IPS-18c (cell line): Measurements from ENCODE around the gene TMEM53.

ENCODE experiments used
- H3K4me3 ChIP-seq: 2 replicates; pipeline ENCODE4 v1.7.0; 2013; ENCODE audit warnings: low read depth, mild to moderate bottlenecking, low read length, moderate library complexity; ENCODE audit not compliant: insufficient read depth
- H3K9me3 ChIP-seq: one replicate; pipeline ENCODE4 v1.6.1; 2013; ENCODE audit warnings: mild to moderate bottlenecking, low read length, moderate library complexity; ENCODE audit not compliant: control insufficient read depth, insufficient read depth

TMEM53 gene

GRCh38 chr1:44661781-44662682, 12.2 kb downstream of the TMEM53 start:
- no peak overlapping the region for H3K4me3 ChIP-seq
- H3K9me3 ChIP-seq: no peaks in the 10 kb centered on the region

DNA sequence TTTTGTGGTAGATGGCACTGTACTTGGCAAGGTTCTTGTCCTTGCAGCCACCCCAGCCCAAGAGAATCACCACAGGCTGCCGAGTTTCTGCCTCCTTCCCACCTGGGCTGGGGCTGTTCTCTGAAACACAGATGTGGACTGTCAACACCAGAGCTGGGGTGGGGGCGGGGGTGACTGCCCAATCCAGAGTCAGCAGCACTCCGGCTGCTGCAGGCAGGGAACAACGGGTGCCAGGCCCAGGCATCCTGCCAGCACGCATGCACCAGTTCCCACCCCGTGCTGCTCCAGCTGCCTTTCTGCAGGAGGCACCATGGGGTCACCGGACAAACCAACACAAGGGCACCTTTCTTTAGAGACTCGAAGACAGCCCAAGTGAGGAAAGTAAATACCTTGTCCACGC, 14.1 kb downstream of the TMEM53 start:
- Histone ChIP-seq H3K9me3 (no peaks in the 10 kb centered on the region), H3K4me3 (no peak overlapping the region)

DNA sequence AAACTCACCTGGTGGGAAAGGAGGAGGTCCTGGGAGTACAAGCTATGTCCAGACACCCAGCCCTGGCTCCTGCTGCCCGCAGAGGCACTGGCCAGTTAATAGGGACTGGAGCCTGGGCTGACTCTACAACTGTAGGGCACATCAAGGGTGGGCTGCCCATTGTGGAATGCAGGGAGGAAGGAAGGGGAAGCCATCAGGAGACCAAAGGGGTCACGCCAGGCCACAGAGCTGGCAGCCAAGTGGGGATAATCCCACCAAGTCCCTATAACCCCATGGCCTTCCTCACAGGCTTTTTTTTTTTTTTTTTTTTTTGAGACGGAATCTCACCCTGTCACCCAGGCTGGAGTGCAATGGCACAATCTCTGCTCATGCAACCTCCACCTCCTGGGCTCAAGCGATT, 14.7 kb downstream of the TMEM53 start:
- no peak overlapping the region for H3K4me3 ChIP-seq
- no peaks in the 10 kb centered on the region for H3K9me3 ChIP-seq

DNA sequence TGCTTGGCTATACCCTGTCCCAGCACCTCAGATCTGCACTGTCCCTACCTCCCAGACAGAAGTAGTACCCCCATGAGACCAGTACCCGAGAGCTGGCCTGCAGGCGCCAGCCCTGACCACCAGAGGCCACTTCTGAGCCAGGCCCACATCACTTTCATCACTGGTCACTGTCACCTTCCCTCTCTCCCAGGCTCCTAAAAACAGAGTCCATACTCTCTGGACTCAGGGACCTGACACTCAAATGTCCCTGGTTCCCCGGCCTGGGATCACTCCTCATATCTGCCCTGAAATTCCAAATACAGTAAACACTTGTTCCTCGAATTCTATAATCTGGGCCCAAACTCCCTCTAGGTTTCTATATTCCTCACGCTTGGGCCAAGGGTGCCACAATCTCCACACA, 18.7 kb downstream of the TMEM53 start:
- Histone ChIP-seq H3K4me3 (no peak overlapping the region), H3K9me3 (no peaks in the 10 kb centered on the region)

GRCh38 chr1:44654621-44655187, 19.6 kb downstream of the TMEM53 start:
- Histone ChIP-seq H3K9me3 (no peaks in the 10 kb centered on the region), H3K4me3 (no peak overlapping the region)

DNA sequence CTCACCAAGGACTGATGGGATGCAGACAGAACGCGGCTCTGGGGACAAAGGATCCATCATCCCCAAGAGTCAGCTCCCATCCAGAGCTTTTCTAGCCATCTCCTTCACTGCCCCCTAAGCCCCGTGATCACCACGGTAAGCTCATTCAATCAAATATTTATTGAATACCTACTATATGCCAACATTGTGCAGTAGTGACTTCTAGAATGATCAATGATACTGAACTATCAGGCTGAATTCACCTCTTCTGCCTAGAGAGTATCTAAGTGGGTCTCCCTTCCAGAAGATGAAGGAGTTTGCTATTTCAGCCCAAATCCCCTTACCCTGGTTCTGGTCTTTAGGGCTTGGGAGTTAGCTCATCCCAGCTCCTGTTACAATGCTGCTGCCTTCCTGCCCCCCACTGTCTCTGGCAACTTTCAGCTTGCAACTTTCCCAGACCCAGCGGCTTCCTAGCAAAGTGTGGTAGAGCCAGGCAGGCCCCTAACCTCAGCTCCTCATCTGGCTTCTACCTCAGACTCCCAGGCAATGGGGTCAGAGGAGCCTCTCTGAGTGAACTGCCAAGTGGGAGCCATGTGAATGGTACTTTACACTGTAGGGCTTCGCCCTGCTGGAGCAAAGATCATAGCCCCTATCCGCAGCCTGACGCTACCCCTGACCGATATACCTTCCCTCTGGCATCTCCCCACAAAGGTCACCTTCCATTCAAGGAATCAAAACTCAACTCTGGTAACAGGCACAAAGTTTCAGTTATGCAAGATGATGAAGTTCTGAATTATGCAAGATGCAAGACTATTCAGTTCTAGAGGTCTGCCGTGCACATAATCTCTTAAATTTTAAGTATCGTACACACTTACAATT, 20.9 kb downstream of the TMEM53 start:
- no peaks in the 10 kb centered on the region for H3K9me3 ChIP-seq
- no peak overlapping the region for H3K4me3 ChIP-seq

DNA sequence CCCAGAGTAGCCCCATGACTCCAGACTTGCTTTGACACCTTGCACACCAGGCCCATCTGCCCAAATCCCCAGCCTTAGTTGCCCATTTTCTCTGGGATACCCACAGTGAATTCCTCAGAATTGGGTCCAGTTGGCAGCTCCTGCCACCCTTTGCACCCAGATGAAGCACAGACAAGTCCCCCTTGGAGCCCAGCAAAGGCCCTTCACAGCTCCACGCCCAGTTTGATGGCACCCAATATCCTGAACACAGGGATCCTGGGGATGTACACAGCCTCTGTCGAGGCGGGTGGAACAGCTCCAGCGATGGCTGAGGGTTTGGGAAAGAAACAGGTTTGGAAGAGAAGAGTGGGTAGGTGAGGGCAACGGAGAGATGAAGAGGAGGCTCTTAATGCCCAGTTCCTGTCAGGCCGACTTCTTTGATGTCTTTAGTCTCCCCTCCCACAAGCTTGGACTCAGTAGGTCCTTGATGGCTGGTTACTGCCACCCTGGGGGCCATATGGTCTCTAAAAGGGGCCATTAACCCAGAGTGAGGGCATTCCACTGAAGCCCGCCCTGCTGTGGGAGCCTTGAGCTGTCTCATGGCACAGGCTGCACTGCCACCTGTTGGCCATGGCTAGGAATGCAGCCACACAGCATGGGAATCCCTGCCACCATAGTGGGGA, 21.7 kb downstream of the TMEM53 start:
- H3K9me3 ChIP-seq: no peaks in the 10 kb centered on the region
- H3K4me3 ChIP-seq: no peak overlapping the region

DNA sequence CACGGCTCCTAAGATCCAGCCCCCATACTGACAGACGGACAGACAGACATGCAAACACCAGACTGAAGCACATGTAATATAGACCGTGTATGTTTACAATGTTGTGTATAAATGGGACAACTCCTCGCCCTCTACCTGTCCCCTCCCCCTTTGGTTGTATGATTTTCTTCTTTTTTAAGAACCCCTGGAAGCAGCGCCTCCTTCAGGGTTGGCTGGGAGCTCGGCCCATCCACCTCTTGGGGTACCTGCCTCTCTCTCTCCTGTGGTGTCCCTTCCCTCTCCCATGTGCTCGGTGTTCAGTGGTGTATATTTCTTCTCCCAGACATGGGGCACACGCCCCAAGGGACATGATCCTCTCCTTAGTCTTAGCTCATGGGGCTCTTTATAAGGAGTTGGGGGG, 23.2 kb downstream of the TMEM53 start:
- Histone ChIP-seq H3K4me3 (no peak overlapping the region), H3K9me3 (no peaks in the 10 kb centered on the region)

DNA sequence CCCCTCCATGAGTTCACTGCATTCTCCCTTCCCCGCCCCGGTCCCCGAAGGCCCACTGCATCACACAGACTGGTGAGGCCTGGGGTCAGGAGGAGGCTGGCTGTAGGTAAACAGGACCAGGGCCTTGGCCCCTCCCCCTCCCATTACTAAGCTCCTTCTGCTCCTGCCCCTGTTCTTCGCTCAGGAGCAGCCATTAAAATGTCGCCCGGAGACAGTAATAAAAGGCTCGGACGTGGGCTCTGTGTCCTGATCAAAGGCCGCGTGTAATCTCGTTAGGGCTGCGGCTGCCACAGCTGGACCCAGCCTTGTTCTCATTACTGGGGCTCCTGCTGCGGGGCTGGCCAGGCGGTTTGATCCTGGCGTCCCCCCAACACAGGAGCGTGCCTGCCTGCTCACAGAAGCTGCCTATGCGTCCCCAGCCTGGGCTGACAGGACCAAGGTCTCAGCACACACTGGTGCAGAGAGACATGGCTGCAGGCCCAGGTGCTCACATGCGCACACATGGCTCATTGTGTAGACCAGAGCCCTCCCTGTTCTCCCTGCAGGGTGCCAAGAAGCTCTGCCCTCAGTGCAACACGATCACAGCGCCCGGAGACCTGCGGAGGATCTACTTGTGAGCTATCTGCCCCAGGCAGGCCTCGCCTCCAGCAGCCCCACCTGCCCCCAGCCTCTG, 24.0 kb downstream of the TMEM53 start:
- Histone ChIP-seq H3K9me3 (no peaks in the 10 kb centered on the region), H3K4me3 (no peak overlapping the region)

GRCh38 chr1:44649788-44650158, 24.5 kb downstream of the TMEM53 start:
- no peaks in the 10 kb centered on the region for H3K9me3 ChIP-seq
- no peak overlapping the region for H3K4me3 ChIP-seq

GRCh38 chr1:44648529-44649250, 25.6 kb downstream of the TMEM53 start:
- H3K9me3 ChIP-seq: no peaks in the 10 kb centered on the region
- H3K4me3 ChIP-seq: no peak overlapping the region

- Histone ChIP-seq H3K4me3 (no peak overlapping the region), H3K9me3 (no peaks in the 10 kb centered on the region)
These were observed 26.4 kb downstream of the TMEM53 start for GRCh38 chr1:44647896-44648295.

DNA sequence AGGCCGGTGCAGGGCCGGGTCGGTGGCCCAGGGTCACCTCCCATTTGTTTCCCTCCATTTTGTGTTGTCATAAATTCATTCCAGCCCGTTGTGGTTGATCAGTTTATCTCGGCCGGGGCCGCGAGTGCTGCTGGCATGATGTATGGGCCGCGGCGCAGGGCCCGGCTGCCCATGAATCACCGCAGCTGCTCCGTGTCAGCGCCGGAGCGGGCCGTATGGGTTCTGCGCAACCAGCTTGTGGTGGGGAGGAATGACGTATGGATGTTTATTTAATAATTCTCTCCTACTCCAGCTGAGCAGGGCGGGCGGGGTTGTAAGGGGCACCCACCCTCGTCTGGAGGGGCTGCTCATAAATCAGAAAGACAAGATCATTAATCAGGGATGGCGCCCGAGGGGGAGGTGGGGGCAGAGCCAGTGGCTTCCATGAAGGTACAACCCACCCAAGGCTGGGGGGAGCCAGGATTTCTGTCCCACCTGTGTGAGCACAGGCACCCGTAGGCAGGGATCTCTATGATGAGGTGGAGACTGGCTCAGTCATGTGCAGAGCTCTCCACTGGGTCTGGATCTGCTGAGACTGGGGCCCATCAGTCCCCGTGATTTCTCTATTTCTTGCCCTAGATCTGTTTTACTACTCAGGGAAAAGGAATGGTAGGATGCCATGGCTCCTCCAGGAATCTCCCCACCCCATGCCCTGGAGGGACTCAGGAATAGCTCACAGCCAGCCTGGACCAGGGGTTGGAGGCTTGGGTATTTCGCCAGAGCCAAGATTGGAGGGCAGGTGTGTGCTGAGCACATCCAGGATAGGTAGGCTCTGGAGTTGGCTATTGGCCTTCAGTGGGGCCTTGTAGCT, 27.8 kb downstream of the TMEM53 start:
- Histone ChIP-seq H3K4me3 (no peak overlapping the region), H3K9me3 (no peaks in the 10 kb centered on the region)

GRCh38 chr1:44645476-44646244, 28.6 kb downstream of the TMEM53 start:
- peaks cover 2% of the 10 kb centered on the region for H3K9me3 ChIP-seq
- no peak overlapping the region for H3K4me3 ChIP-seq

DNA sequence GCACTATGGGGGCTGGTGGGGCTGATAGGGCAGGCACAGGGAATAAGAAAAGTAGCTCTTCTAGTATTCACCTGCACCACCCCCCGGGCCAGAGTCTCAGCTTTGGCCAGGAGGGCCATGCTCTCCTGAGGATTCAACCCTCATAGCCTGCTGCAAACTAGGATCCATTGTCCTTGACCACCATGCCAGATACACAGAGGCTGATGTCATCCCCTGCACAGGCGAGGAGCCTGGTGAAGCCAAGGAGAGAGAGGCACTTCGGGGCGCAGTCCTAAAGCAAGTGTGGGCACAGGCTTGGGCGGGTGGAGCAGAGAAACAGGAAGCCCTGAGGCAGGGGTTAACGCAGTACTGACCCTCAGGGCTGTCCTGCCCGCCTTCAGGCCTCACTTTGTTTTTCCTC, 29.5 kb downstream of the TMEM53 start:
- no peak overlapping the region for H3K4me3 ChIP-seq

More for the DNA sequence above, 29.5 kb downstream of the TMEM53 start:
- peaks cover 2% of the 10 kb centered on the region for H3K9me3 ChIP-seq
